HepG2 (cell line): ENCODE measurements around the gene SFXN5. TPM values are rescaled to one million over a fixed set of nuclear protein-coding genes. Genes with fewer than 3 reads are reported as not detected.

Experiments
- ATF1 ChIP-seq: IDR thresholded peaks from 2 replicates; pipeline ENCODE4 v1.6.1; 2016; ENCODE audit warnings: mild to moderate bottlenecking, control low read depth
- CBX5 ChIP-seq: sonication (generic); formaldehyde crosslinking; IDR thresholded peaks from 2 replicates; pipeline ENCODE4 v1.4.0; 2020; ENCODE audit warnings: missing genetic modification reagents, borderline replicate concordance
- FOSL2 ChIP-seq: sonication (generic); formaldehyde crosslinking; IDR thresholded peaks from 2 replicates; pipeline ENCODE4 v1.4.0; 2020; ENCODE audit warnings: missing genetic modification reagents
- FOXA3 ChIP-seq: IDR thresholded peaks from 2 replicates; pipeline ENCODE4 v1.6.1; 2016; ENCODE audit warnings: missing genetic modification reagents, missing compliant biosample characterization
- HNRNPUL1 ChIP-seq: fragments of 200-400 bp; formaldehyde crosslinking; IDR thresholded peaks from 2 replicates; pipeline ENCODE4 v1.6.1; 2017; ENCODE audit warnings: low read depth, mild to moderate bottlenecking, low read length, moderate library complexity
- NFAT5 ChIP-seq: sonication (generic); formaldehyde crosslinking; IDR thresholded peaks from 2 replicates; pipeline ENCODE4 v1.4.0; 2020; ENCODE audit warnings: missing genetic modification reagents
- POGK ChIP-seq: sonication (generic); formaldehyde crosslinking; conservative IDR thresholded peaks from 2 replicates; pipeline ENCODE4 v1.8.0; 2022; ENCODE audit warnings: mild to moderate bottlenecking, moderate library complexity, missing genetic modification reagents
- PPARG ChIP-seq: conservative IDR thresholded peaks from 2 replicates; pipeline ENCODE4 v1.6.1; 2016; ENCODE audit warnings: missing biosample characterization, missing genetic modification reagents
- RARA ChIP-seq: IDR thresholded peaks from 2 replicates; pipeline ENCODE4 v1.6.1; 2016; ENCODE audit warnings: missing genetic modification reagents, missing compliant biosample characterization
- RXRB ChIP-seq: IDR thresholded peaks from 2 replicates; pipeline ENCODE4 v1.6.1; 2016; ENCODE audit warnings: borderline replicate concordance, missing genetic modification reagents, missing compliant biosample characterization
- SP1 ChIP-seq, 2 experiments: fragments of 450-650 bp in 1 of 2; sonication (generic) in 1 of 2; formaldehyde crosslinking in 1 of 2; IDR thresholded peaks; 2 replicates each; pipeline versions ENCODE4 v1.4.0 to v1.6.1; 2016 to 2020; ENCODE audit warnings: missing genetic modification reagents in 1 of 2
- YEATS2 ChIP-seq: sonication (generic); formaldehyde crosslinking; IDR thresholded peaks from 2 replicates; pipeline ENCODE4 v1.4.0; 2020; ENCODE audit warnings: missing genetic modification reagents, borderline replicate concordance
- ZHX1 ChIP-seq: sonication (generic); formaldehyde crosslinking; IDR thresholded peaks from 2 replicates; pipeline ENCODE4 v1.8.1; 2022; ENCODE audit warnings: low read depth, mild to moderate bottlenecking, missing genetic modification reagents
- ZNF350 ChIP-seq: sonication (generic); formaldehyde crosslinking; IDR thresholded peaks from 2 replicates; pipeline ENCODE4 v1.4.0; 2020; ENCODE audit warnings: mild to moderate bottlenecking, low read depth, missing genetic modification reagents, borderline replicate concordance
- ZNF800 ChIP-seq: sonication (generic); formaldehyde crosslinking; IDR thresholded peaks from 2 replicates; pipeline ENCODE4 v1.4.0; 2020; ENCODE audit warnings: missing genetic modification reagents
- polyA plus RNA-seq, 8 experiments: library from polyadenylated mRNA; depleted of rRNA in 3 of 8; stranded (reverse) in 7 of 8; unstranded in 1 of 8; fragments of >200 nt; fragmentation: Illumina TruSeq in 4 of 8; extraction: Trizol in 4 of 8; gene quantifications; 2 replicates each; pipeline versions ENCODE4 v1.2.1 to v1.2.3, GENCODE V29; 2011 to 2016; ENCODE audit warnings: low read depth in 4 of 8, missing spikeins in 1 of 8, mixed read lengths in 1 of 8; ENCODE audit not compliant: insufficient read depth in 1 of 8
- total RNA-seq, 5 experiments: library from RNA; depleted of rRNA; stranded (reverse); fragments of >200 nt; fragmentation: Illumina TruSeq; extraction: Trizol; gene quantifications; 2 replicates each; pipeline ENCODE4 v1.2.3, GENCODE V29; 2016; ENCODE audit warnings: low read depth in 1 of 5

The SFXN5 gene
- total and polyA plus RNA-seq, 2 of the 13 experiments (the other 11 are each of a cell fraction or from before 2014, with no cell fraction given) = 34.9 to 37.4 TPM

GRCh38 chr2:72993147-72993932 lies 78.2 kb downstream of the SFXN5 start (continued):
- peak; percentile 34; the same call in 1 of the 2 replicates for TF ChIP-seq RXRB (CRISPR knock-in tag)
- TF ChIP-seq CBX5 = peak; percentile 47; the same call in 1 of the 2 replicates
- peak; percentile 33; the same call in 1 of the 2 replicates for TF ChIP-seq PPARG (CRISPR knock-in tag)
- no peak for TF ChIP-seq HNRNPUL1
- TF ChIP-seq ATF1 (CRISPR knock-in tag) = no peak
- TF ChIP-seq ZNF800 = no peak
- peak; percentile 48; the same call in 1 of the 2 replicates for TF ChIP-seq RARA (CRISPR knock-in tag)
- peak; percentile 21; the same call in 1 of the 2 replicates for TF ChIP-seq FOSL2
- TF ChIP-seq ZNF350 (CRISPR knock-in tag) = 0 out of 2 replicates have a peak, but pooled peaks have one; percentile 13
- no peak for TF ChIP-seq ZHX1
- no peak for TF ChIP-seq NFAT5 (CRISPR knock-in tag)
- no peak; the same call in 1 of the 2 replicates for TF ChIP-seq POGK (CRISPR knock-in tag)
- TF ChIP-seq FOXA3 (CRISPR knock-in tag) = peak; percentile 54; the same call in 1 of the 2 replicates
- TF ChIP-seq YEATS2 (CRISPR knock-in tag) = peak; percentile 22; the same call in 1 of the 2 replicates
- TF ChIP-seq SP1 (IDR thresholded peaks at IDR 0.05) = no peak
- 0 out of 2 replicates have a peak, but pooled peaks have one; percentile 20 for TF ChIP-seq SP1 (CRISPR knock-in tag; IDR thresholded peaks at IDR 0.05)
